Measurements from ENCODE around the gene RANBP10.
"Not testable (repeated sequence)": the region's sequence is repeated elsewhere in the genome, so short reads cannot be mapped to it uniquely, and the experiment has no call there.

RANBP10 gene

DNA sequence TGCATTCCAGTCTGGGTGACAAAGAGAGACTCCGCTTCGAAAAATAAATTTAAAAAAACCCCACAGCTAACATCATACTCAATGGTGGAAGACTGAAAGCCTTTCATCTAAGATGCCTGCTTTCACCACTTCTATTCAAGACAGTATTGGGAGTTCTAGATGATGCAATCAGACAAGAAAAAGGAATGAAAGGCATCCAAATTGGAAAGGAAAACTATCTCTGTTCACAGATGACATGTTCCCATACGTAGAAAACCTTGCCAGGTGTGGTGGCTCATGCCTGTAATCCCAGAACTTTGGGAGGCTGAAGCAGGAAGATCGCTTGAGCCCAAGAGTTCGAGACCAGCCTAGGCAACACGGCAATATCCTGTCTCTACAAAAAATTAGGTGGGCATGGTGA is 31.1 kb downstream of the RANBP10 start:
- DNase-seq: no peak

DNA sequence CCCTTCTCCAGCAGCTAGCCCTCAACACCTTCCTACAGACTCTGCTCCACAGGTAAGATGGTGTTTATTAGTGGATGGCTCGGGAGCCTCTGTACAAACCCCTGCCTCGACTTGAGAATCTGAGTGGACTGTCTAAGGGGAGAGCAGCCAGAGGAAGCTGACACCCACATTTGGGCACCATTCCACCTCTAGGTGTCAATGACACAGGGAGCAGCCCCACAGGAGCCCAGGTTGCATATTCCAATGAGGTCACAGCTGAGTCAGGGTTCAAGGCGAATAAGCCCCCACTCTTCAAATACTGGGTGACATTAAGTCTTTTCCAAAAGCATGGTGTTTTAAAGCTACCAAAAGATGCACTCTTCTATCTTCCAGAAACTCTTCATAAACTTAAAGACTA is 31.9 kb downstream of the RANBP10 start:
- DNase-seq: no peak

DNA sequence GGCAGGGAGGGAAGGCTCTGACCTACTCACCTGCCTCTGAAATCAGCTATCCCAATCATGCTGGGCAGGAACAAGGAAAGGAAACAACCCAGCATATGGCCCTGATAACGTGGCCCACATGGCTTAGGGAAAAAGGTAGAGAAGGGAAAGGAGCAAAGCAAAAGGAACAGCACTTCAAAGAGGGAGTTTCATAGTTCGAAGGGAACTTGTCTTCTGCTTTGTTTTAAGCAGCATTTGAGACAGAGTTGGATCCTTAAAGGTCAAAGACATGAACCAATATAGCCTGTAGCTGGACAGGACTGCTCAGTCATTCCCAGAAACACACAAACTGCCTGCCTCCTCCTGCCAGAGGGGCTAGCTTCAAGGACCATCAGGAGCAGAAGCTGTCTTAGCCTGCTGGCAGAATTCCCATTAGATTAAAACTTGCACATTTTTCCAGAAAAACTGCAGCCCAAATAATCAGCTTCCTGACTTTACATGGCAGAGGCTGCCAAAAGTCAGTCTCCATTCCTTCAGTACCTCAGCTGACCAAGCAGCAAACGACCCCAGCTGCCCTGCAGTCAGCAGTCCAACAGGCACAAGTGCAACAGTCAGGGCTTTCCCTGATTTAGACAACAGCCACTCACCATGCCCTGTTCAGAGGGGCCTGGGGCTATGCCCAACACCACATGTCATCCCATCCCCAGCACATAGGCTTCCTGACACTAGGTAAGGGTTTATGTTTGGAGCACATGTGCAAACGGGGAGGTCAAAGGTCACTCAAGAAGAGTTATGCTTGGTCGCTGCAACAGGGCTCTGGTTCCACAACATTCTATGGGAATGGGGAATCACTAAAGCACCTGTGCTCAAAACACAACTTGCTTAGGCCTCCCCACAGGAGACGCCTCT is 32.5 kb downstream of the RANBP10 start:
- DNase-seq: no peak

GRCh38 chr16:67773099-67773498 is 33.3 kb downstream of the RANBP10 start:
- no peak for DNase-seq

- no peak for DNase-seq
Observed at GRCh38 chr16:67770346-67770991, 35.9 kb downstream of the RANBP10 start.

DNA sequence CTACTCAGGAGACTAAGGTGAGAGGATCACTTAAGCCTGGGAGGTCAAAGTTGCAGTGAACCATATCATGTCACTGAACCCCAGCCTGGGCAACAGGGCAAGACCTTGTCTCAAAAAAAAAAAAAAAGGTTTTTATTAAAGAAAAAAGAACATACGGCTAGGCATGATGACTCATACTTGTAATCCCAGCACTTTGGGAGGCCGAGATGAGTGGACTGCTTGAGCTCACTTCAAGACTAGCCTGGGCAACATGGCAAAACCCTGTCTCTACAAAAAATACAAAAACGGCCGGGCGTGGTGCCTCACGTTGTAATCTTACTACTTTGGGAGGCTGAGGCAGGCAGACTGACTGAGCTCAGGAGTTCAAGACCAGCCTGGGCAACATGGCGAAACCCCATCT is 38.4 kb downstream of the RANBP10 start:
- no peak for DNase-seq

- no peak for DNase-seq
Observed at GRCh38 chr16:67766291-67766690, 40.1 kb downstream of the RANBP10 start.

GRCh38 chr16:67764158-67764667 is 42.1 kb downstream of the RANBP10 start:
- no peak for DNase-seq

DNA sequence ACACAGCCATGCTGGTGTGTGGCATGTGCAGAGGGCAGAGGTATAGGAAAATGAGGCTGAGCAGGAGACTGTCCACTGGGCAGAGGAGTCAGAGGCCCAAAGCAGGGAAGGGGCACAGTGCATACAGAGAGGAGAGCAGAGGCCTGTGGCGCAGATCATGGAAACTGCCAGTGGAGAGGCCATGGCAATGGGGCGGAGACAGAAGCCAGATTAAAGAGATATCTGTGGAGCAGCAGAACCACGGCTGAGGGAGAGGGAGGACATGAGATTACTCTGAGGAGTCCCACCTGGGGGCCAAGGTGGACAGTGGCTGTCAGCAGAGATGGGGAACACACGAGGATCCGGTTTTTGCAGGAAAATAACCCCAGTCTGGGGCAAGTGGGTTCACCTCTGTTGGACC is 43.3 kb downstream of the RANBP10 start:
- DNase-seq: no peak

GRCh38 chr16:67762385-67762784 is 44.0 kb downstream of the RANBP10 start:
- no peak for DNase-seq

DNA sequence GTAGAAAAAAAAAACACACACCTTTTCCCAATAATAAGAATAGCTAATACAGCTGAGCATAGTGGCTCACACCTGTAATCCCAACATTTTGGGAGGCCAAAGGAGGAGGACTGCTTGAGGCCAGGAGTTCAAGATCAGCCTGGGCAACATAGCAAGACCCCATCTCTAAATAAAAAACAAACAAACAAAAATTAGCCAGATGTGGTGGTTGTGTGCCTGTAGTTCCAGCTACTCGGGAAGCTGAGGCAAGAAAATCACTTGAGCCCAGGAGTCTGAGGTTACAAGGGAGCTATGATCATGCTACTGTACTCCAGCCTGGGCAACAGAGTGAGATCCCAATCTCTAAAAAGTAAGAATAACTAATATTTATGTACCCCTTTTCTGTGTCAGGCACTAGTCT is 44.4 kb downstream of the RANBP10 start:
- no peak for DNase-seq

DNA sequence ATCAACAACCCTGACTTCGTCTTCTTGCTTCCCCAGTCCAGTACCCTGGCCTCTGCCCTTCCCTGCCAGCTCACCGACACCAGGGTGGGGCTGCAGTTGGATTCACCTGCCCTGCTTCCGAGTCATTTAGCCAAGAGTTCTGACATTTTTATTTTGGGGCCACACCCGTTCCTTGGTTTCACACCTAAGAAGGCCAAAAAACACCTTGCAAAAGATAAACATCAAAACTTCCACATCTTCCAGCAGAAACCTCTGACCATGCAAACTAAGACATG is 45.5 kb downstream of the RANBP10 start:
- no peak for DNase-seq

DNA sequence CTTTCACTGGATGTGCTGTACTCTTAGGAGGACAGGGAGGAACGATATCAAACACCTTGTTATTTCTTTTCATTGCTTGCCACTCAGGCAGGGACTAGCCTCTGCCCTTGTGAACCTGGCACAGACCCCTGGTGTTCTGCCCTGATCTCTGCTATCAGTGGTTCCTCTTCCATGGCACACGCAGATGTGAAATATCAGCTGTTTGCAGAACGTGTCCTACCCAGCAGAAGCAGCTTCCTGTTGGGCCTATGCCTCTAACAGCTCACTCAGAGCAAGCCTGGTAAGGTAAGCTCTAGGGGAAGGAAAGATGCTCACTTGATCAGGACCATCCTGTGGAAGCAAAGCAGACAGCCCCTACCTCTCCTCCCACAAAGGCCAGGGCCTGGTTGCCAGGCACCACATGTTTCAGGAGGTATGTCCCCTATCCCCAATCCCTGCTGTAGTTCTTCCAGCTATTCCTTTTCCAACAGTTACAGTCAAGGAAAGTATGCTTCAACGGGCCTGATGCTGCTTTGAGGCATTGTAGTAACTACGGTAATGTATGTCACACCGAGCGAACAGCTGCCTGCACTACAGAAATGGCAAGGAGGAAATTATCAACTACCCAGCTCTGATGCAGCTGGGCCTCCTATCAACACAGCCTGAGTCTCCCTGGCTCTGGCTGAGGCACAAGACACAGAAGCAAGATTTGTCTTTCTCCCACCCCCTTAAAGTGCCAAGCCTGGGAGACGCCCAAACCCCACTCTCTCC is 46.0 kb downstream of the RANBP10 start:
- no peak for DNase-seq

GRCh38 chr16:67758966-67759365 is 47.4 kb downstream of the RANBP10 start:
- no peak for DNase-seq

- DNase-seq: no peak
Observed at GRCh38 chr16:67758006-67758405, 48.4 kb downstream of the RANBP10 start.

DNA sequence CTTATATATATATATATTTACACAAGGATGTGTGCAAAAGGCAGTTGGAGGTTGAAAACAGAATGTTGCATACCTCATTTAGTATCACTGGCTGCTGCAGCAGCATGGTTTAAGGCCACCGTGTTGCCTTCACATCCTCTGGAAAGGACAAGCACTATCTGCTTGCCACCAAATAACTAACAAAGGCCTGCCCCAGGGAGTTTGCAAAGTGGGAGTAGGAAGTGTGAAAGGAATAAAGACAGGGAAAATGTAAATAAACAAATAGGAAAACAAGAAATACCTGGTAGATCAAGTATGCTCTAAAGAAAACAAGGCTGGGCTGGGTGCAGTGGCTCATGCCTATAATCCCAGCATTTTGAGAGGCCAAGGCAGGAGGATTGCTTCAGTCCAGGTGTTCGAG is 53.7 kb downstream of the RANBP10 start:
- no peak for DNase-seq

GRCh38 chr16:67751331-67751730 is 55.0 kb downstream of the RANBP10 start:
- DNase-seq: not testable (repeated sequence)

DNA sequence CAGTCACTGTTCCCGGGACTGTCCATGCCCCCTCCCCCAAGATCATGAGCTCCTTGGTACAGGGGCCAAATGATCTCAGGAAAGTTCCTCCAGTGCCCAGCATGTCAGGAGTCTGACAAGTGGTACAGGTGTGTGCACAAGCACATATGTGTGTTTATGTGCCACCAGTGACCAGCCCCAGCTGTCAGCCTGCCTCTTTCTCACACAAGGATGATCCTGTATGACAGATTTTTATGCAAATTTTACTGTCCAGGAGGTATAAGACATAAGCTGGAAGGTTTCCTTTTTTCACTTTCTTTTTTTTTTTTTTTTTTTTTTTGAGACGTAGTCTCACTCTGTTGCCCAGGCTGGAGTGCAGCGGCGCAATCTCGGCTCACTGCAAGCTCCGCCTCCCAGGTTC is 55.9 kb downstream of the RANBP10 start:
- DNase-seq: no peak

GRCh38 chr16:67749436-67750078 is 56.8 kb downstream of the RANBP10 start:
- DNase-seq: no peak

DNA sequence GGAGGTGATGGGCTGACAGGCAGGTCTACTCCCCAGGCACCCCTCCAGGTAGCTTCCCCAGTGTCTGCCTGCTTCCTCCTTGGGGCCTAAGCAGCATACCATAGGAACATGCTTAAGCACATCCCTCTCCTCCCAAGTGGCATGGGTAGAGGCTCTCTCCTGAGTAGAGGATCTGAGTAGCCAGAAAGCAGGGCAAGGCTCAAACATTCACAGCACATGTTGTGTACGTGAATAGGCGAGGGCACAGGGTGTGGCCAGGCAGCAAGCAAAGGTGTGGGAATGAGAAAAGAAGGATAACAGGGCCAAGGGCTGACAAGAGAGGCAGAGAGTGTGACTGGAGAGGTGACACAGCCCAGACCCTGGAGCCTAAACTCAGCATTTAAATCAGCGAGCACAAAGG is 57.5 kb downstream of the RANBP10 start:
- no peak for DNase-seq

DNA sequence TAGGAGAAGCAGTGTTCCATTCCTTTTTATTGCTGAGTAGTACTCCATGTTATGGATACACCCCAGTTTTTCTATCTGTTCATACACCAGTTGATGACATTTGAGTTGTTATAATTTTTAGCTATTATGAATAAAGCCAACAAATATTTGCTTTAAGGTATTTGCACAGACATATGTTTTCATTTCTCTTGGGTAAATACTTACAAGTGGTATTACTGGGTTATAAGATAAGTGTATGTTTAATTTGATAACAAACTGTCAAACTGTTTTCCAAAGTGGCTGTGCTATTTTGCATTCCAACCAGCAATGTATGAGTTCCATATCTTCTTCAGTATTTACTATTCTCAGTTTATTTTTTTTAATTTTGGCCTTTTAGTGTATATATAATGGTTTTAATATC is 59.5 kb downstream of the RANBP10 start:
- DNase-seq: no peak

DNA sequence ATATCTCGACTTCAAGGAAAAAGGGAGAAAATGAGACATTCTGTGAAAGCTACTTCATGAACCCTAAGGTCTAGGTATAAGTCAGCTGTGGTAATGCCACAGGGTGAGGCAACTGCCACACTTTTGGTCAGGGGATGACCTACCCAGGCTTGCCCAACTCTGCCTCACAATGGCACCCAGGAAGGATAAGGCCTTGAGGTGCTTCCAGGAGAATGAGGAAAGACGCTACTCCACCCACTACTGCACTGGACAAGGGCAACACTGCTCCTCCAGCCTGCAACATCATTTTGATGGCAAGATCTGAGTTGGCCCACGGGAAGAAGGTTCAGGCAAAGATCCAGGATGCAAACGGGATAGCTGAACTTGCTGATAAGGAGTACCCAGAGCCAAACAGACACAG is 65.2 kb downstream of the RANBP10 start:
- DNase-seq: no peak

GRCh38 chr16:67740391-67740790 is 66.0 kb downstream of the RANBP10 start:
- DNase-seq: no peak

Data from activated CD4-positive, alpha-beta T cell treated with anti-CD3 and anti-CD28 coated beads for 1 hour (primary cell).